AG10803 (cell line): Measurements from ENCODE around the gene ZNF827.

Source experiments
- DNase-seq: peaks from one replicate; pipeline ENCODE4 v3.0.0; 2010; ENCODE audit warnings: low read depth
- H3K4me3 ChIP-seq: 2 replicates; pipeline ENCODE4 v1.5.1; 2011; ENCODE audit warnings: mild to moderate bottlenecking, low read length, control low read depth
- TF ChIP-seq, protein P1 (sequence below): conservative IDR thresholded peaks from 2 replicates; pipeline ENCODE4 v1.5.1; 2011; ENCODE audit warnings: mild to moderate bottlenecking, low read length, control low read depth, inconsistent platforms

Gene ZNF827

DNA sequence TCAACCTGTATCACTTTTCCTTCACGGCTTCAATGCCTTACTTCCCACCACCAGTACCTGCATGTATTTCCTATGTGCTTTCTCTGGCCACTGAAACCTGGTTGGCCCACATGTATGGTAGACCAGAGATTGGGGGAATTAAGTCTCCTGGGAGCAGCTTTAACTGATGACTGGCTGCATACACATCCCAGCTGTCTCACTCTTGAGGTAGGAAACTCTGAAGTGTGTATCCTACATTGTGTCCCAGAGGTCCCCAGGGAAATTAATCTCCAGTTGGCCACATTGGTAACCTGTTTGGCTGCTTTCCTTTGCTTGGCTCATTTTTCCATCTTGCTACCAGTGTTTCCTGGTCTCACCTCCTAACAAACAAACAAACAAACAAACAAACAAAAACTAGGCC lies 124.4 kb downstream of the ZNF827 start:
- DNase-seq: no peak
- H3K4me3 ChIP-seq: no peak overlapping the region
- TF ChIP-seq, protein P1, sequence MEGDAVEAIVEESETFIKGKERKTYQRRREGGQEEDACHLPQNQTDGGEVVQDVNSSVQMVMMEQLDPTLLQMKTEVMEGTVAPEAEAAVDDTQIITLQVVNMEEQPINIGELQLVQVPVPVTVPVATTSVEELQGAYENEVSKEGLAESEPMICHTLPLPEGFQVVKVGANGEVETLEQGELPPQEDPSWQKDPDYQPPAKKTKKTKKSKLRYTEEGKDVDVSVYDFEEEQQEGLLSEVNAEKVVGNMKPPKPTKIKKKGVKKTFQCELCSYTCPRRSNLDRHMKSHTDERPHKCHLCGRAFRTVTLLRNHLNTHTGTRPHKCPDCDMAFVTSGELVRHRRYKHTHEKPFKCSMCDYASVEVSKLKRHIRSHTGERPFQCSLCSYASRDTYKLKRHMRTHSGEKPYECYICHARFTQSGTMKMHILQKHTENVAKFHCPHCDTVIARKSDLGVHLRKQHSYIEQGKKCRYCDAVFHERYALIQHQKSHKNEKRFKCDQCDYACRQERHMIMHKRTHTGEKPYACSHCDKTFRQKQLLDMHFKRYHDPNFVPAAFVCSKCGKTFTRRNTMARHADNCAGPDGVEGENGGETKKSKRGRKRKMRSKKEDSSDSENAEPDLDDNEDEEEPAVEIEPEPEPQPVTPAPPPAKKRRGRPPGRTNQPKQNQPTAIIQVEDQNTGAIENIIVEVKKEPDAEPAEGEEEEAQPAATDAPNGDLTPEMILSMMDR: no peak

DNA sequence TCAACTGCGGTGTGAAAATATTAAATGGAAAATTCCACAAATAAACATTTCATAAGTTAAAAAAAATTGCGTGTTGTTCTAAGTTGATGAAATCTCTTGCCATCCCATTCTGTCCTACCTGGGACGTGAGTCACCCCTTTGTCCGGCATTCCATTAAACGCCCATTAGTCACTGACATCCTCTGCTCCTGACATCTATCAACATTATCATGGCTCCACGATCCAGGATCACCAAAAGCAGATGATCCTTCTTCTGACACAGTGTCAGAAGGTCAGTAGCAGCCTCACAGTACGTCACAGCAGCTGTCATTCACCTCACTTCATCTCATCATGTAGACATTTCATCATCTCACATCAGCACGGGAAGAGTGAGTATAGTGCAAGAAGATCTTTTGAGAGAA lies 125.7 kb downstream of the ZNF827 start:
- TF ChIP-seq, protein P1: no peak
- H3K4me3 ChIP-seq: no peak overlapping the region
- no peak for DNase-seq

DNA sequence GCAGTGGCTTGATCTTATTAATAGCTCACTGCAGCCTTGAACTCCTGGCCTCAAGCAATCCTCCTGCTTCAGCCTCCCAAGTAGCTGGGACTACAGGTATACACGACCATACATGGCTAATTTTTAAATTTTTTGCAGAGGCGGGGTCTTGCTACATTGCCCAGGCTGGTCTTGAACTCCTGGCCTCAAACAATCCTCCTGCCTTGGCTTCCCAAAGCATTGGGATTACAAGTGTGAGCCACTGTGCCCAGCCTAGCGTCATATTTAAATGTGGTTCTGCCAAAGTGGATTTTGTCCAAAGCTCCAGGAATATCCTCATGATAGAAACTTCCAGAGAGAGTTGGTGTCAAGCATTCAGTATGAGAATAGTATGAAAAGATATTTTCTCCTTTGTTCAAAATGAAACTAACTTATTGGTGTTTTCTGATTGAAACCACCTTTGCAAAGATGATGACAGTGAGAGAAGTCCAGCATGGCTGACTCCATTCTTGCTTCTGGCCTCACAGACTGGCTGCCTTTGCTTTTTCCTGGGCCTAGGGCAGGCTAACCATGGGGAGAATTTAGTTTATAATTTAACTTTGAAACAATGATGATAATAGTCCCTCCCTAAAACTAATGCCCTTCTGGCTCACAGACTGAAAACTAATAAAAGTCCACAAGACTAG lies 129.6 kb downstream of the ZNF827 start:
- H3K4me3 ChIP-seq: no peak overlapping the region
- TF ChIP-seq, protein P1: no peak
- no peak for DNase-seq

DNA sequence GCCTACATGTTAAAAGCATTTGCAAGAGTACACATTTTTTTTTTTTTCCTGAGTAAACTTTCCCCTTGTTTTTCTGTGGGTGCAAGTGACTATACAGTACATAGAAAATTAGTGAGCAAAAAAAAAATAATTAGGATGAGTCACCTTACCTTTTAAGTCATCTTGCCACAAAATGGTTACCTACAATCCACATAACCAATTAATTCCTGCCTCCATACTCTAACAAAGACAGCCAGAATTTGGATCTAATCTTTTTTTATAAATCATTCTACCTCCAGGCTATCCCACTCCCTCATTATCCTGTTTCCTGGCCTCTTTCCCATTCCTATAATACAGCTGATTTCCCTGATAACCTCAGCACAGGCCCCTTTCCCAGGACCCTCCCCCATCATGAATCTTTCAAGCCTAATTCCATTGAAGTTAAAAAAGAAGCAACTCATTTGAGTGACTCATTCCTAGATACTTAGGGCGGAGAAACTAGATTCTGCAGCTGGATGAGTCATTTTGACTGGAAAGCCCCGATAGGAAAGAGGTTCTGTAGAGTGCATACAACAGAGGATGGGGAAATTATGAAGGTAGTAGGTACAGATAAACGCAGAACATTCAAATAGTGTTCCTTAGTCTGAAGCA lies 130.5 kb downstream of the ZNF827 start:
- DNase-seq: peak; percentile 87
- TF ChIP-seq, protein P1: no peak
- no peak overlapping the region for H3K4me3 ChIP-seq

DNA sequence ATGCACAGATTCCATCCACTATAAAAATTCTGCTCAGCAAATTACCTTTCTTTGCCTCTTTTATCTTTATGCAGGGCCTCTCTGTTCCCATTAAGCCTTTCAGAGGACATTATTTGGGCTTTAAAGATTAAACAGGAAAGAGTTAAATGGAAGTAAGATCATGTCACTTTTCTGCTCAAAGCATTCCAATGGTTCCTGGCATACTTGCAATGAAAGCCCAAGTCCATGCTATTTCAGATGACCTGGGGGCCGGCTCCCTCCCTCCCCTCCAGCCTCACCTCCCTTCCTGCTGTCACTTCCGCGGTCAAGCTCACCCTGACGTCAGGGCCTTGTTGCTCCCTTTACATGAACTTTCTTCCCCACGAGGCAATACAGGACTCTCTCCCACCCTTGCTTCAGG lies 133.1 kb downstream of the ZNF827 start:
- DNase-seq: peak; percentile 38
- TF ChIP-seq, protein P1: no peak

DNA sequence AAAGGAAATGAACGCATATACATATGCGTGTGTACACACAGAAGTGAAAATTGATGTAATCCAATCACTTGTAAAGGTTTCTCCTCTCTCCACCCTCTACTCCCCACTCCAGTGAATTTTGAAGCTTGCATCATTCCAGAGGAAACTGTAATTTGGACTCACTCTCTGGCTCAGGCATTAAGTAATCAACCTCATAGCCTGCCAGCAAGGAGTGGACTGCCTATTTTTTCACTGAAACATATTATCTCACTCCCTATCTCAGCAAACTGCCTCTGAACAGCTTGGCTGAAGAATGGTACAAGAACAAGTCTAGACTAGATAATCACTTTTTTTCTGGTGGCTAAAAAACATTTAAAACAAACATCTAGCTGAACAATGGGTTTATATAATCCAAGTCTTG lies 134.5 kb downstream of the ZNF827 start:
- H3K4me3 ChIP-seq: no peak overlapping the region
- TF ChIP-seq, protein P1: no peak
- DNase-seq: peak; percentile 92

More for the DNA sequence above, 133.1 kb downstream of the ZNF827 start:
- no peak overlapping the region for H3K4me3 ChIP-seq

DNA sequence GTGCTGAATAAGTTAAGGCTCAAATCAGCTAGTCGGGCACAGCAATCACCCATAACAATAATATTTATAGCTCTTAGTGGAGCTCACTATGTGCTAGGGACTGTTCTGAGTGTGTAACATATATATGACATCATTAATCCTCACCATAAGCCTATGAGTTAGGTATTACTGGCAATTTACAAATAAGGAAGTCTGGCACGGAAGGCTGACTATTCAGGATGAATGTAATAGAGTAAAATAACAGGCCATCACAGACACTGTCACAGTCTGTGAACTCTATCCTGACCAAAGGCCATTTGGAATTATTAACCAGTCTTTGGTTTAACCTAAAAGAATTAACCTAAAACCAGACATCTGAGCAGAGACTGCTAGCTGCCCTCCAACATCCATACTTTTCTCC lies 139.4 kb downstream of the ZNF827 start:
- TF ChIP-seq, protein P1: no peak
- H3K4me3 ChIP-seq: no peak overlapping the region
- DNase-seq: no peak
